ENCODE measurements around the gene OBP2B. TPM values are rescaled to one million over a fixed set of nuclear protein-coding genes. Genes with fewer than 3 reads are reported as not detected.

The OBP2B gene
- polyA plus RNA-seq, 1 donor from 2014 or later: not detected

DNA sequence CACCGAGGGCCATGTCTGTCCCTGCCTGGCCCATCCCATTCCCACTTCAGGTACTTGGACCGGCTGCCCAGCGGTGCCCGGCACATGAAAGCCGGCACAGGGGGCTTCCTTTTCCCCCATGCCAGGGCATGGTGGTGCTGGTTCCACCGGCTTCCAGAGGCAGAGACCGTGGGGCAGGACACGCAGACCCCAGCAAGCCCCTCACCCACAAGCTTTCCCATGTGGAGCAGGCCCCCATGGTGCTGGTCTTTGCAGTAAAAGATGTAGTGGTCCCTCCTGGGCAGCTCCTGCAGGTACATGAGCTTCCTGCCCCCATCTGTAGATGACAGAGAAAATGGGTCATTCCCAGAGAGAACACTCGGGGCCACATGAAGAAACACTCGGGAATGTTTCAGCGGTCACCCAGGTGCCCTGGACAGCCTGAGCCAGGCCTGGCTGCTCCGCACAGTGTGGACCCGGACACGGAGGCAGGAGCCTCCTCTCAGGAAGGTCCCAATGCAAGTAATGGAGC, 2.0 kb downstream of the OBP2B start:
- Histone ChIP-seq H3K27ac (ENCODE audit: low read length) (no peak overlapping the region), H3K79me2 (replicated peaks; ENCODE audit: insufficient read depth, low read length) (no peaks in the 10 kb centered on the region), H3K4me3 (ENCODE audit: low read length) (no peak overlapping the region), H3K9ac (ENCODE audit: low read length) (no peak overlapping the region), H4K20me1 (ENCODE audit: insufficient read depth) (no peaks in the 10 kb centered on the region), H2AFZ (ENCODE audit: low read depth, low read length) (no peak overlapping the region), H3K36me3 (ENCODE audit: insufficient read depth, low read length) (no peaks in the 10 kb centered on the region), H3K9me3 (ENCODE audit: low read length) (no peaks in the 10 kb centered on the region), H3K27me3 (ENCODE audit: insufficient read depth, low read depth, low read length) (no peaks in the 10 kb centered on the region), H3K9me2 (ENCODE audit: insufficient read depth, low read length) (no peaks in the 10 kb centered on the region), H3K4me2 (ENCODE audit: low read length) (no peak overlapping the region), H3F3A (ENCODE audit: insufficient read depth, low read length, poor library complexity, severe bottlenecking) (no peaks in the 10 kb centered on the region)
- no peak for TF ChIP-seq RAD21 (conservative IDR thresholded peaks at IDR 0.05)
- TF ChIP-seq EZH2 (IDR thresholded peaks at IDR 0.05; ENCODE audit: borderline replicate concordance, insufficient read depth, low read length, poor library complexity, severe bottlenecking): no peak
- TF ChIP-seq, protein P1, sequence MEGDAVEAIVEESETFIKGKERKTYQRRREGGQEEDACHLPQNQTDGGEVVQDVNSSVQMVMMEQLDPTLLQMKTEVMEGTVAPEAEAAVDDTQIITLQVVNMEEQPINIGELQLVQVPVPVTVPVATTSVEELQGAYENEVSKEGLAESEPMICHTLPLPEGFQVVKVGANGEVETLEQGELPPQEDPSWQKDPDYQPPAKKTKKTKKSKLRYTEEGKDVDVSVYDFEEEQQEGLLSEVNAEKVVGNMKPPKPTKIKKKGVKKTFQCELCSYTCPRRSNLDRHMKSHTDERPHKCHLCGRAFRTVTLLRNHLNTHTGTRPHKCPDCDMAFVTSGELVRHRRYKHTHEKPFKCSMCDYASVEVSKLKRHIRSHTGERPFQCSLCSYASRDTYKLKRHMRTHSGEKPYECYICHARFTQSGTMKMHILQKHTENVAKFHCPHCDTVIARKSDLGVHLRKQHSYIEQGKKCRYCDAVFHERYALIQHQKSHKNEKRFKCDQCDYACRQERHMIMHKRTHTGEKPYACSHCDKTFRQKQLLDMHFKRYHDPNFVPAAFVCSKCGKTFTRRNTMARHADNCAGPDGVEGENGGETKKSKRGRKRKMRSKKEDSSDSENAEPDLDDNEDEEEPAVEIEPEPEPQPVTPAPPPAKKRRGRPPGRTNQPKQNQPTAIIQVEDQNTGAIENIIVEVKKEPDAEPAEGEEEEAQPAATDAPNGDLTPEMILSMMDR (IDR thresholded peaks at IDR 0.05; ENCODE audit: poor library complexity, severe bottlenecking): no peak
- TF ChIP-seq, protein P2, sequence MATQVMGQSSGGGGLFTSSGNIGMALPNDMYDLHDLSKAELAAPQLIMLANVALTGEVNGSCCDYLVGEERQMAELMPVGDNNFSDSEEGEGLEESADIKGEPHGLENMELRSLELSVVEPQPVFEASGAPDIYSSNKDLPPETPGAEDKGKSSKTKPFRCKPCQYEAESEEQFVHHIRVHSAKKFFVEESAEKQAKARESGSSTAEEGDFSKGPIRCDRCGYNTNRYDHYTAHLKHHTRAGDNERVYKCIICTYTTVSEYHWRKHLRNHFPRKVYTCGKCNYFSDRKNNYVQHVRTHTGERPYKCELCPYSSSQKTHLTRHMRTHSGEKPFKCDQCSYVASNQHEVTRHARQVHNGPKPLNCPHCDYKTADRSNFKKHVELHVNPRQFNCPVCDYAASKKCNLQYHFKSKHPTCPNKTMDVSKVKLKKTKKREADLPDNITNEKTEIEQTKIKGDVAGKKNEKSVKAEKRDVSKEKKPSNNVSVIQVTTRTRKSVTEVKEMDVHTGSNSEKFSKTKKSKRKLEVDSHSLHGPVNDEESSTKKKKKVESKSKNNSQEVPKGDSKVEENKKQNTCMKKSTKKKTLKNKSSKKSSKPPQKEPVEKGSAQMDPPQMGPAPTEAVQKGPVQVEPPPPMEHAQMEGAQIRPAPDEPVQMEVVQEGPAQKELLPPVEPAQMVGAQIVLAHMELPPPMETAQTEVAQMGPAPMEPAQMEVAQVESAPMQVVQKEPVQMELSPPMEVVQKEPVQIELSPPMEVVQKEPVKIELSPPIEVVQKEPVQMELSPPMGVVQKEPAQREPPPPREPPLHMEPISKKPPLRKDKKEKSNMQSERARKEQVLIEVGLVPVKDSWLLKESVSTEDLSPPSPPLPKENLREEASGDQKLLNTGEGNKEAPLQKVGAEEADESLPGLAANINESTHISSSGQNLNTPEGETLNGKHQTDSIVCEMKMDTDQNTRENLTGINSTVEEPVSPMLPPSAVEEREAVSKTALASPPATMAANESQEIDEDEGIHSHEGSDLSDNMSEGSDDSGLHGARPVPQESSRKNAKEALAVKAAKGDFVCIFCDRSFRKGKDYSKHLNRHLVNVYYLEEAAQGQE (IDR thresholded peaks at IDR 0.05; ENCODE audit: borderline replicate concordance): no peak
- TF ChIP-seq MXI1 (conservative IDR thresholded peaks at IDR 0.05; ENCODE audit: poor library complexity, severe bottlenecking): no peak
- no peak for TF ChIP-seq SMC3 (conservative IDR thresholded peaks at IDR 0.05; ENCODE audit: poor library complexity)
- no peak for TF ChIP-seq TAF1 (IDR thresholded peaks at IDR 0.05; ENCODE audit: low read depth)
- TF ChIP-seq POLR2AphosphoS5 (IDR thresholded peaks at IDR 0.05): no peak
- no peak for TF ChIP-seq EP300 (conservative IDR thresholded peaks at IDR 0.05; ENCODE audit: poor library complexity, severe bottlenecking)

DNA sequence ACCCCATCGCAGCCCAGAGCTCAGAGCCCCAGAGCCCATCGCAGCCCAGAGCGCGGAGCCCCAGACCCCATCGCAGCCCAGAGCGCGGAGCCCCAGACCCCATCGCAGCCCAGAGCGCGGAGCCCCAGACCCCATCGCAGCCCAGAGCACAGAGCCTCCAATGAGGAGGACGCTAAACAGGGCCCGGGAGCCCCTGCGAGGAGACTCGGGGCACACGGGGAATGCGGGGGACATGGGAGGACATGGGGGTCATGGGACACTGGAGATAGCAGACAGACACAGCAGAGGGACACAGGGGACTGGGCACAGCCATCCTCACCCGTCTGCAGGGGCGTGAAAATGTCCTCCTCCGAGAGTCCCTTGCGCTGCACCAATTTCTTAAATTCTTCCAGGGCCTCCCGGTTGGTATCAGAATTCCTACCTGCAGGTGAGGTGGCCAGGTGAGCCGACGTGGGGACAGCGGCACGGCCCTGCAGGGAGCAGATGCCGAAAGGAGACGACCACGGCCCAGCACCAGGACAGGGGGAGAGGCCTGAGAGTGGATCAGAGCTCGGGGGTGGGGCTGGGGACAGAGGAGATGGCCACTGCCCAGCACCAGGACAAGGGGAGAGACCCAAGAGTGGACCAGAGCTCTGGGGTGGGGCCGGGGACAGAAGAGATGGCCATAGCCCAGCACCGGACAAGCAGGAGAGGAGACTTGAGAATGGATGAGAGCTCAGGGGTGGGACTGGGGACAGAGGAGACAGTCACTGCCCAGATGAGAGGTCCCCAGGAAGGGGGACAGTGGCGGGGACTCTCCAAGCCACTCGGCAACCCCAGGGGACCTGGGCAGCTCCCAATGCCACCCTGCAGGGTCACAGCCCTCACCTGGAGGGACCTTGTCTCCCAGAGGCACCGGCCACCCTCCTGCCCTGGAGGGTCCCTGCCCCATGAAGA, 2.8 kb downstream of the OBP2B start:
- H3K9me3 ChIP-seq (ENCODE audit: low read length): no peaks in the 10 kb centered on the region
- no peaks in the 10 kb centered on the region for H3K9me2 ChIP-seq (ENCODE audit: insufficient read depth, low read length)
- no peak for TF ChIP-seq TAF1 (IDR thresholded peaks at IDR 0.05; ENCODE audit: low read depth)
- TF ChIP-seq EP300 (conservative IDR thresholded peaks at IDR 0.05; ENCODE audit: poor library complexity, severe bottlenecking): no peak
- no peak for TF ChIP-seq MXI1 (conservative IDR thresholded peaks at IDR 0.05; ENCODE audit: poor library complexity, severe bottlenecking)
- TF ChIP-seq EZH2 (IDR thresholded peaks at IDR 0.05; ENCODE audit: borderline replicate concordance, insufficient read depth, low read length, poor library complexity, severe bottlenecking): no peak
- TF ChIP-seq POLR2AphosphoS5 (IDR thresholded peaks at IDR 0.05): no peak
- TF ChIP-seq, protein P1 (IDR thresholded peaks at IDR 0.05; ENCODE audit: poor library complexity, severe bottlenecking): no peak
- TF ChIP-seq RAD21 (conservative IDR thresholded peaks at IDR 0.05): no peak
- TF ChIP-seq, protein P2 (IDR thresholded peaks at IDR 0.05; ENCODE audit: borderline replicate concordance): no peak
- TF ChIP-seq SMC3 (conservative IDR thresholded peaks at IDR 0.05; ENCODE audit: poor library complexity): no peak
- H3K4me3 ChIP-seq (ENCODE audit: low read length): no peak overlapping the region
- H3K27me3 ChIP-seq (ENCODE audit: insufficient read depth, low read depth, low read length): no peaks in the 10 kb centered on the region
- H3K36me3 ChIP-seq (ENCODE audit: insufficient read depth, low read length): no peaks in the 10 kb centered on the region
- H2AFZ ChIP-seq (ENCODE audit: low read depth, low read length): no peak overlapping the region
- H3K4me2 ChIP-seq (ENCODE audit: low read length): no peak overlapping the region
- no peaks in the 10 kb centered on the region for H3K79me2 ChIP-seq (replicated peaks; ENCODE audit: insufficient read depth, low read length)
- H4K20me1 ChIP-seq (ENCODE audit: insufficient read depth): no peaks in the 10 kb centered on the region
- no peak overlapping the region for H3K9ac ChIP-seq (ENCODE audit: low read length)
- H3K27ac ChIP-seq (ENCODE audit: low read length): no peak overlapping the region
- H3F3A ChIP-seq (ENCODE audit: insufficient read depth, low read length, poor library complexity, severe bottlenecking): no peaks in the 10 kb centered on the region

Data from neural cell (in vitro differentiated cells).